Endothelial cell of umbilical vein (primary cell): Measurements from ENCODE around the gene NPSR1. TPM values are rescaled to one million over a fixed set of nuclear protein-coding genes. Genes with fewer than 3 reads are reported as not detected.

ENCODE experiments used
- BruUV-seq: library from RNA; stranded (reverse); fragments of 400-500 nt; replicated peaks from 2 replicates; lab custom pipeline; 2021; lab: Mats Ljungman, UMichigan
- CTCF ChIA-PET: fragments of 300-600, 350-600 bp; sonication (Branson Sonifier 250); formaldehyde crosslinking; loops from one replicate; lab custom pipeline; 2021; ENCODE audit warnings: antibody characterized with exemption, inconsistent platforms; lab: Charles Lee
- POLR2A ChIA-PET: fragments of 300-600, 350-600 bp; sonication (Branson Sonifier 250); formaldehyde crosslinking; loops from one replicate; lab custom pipeline; 2021; ENCODE audit warnings: antibody characterized with exemption, inconsistent platforms; lab: Charles Lee
- DNase-seq: peaks from one replicate; pipeline ENCODE4 v3.0.0-alpha.2; 2011; ENCODE audit warnings: low read depth, low spot score
- FAIRE-seq: peaks from 2 replicates; lab custom pipeline; 2011; peaks lifted over from hg19 to GRCh38; lab: Jason Lieb, UNC
- H2AFZ ChIP-seq: 2 replicates; pipeline ENCODE4 v1.6.0; 2012; ENCODE audit warnings: low read depth, low read length, control low read depth, inconsistent platforms
- H3K27ac ChIP-seq: 2 replicates; pipeline ENCODE4 v1.5.1; 2011; ENCODE audit warnings: low read depth, mild to moderate bottlenecking, control low read depth, low read length, moderate library complexity; ENCODE audit not compliant: insufficient read depth
- H3K27me3 ChIP-seq, 2 experiments: 2 replicates each; pipeline versions ENCODE4 v1.6.0 to v1.6.1; 2011; ENCODE audit warnings: low read length in 2 of 2, mixed read lengths in 1 of 2; ENCODE audit not compliant: control insufficient read depth in 2 of 2, insufficient read depth in 2 of 2
- H3K36me3 ChIP-seq, 2 experiments: 2 replicates in 1 of 2; 3 replicates in 1 of 2; pipeline ENCODE4 v1.5.1; 2011; ENCODE audit warnings: low read length in 2 of 2, mild to moderate bottlenecking in 1 of 2, moderate library complexity in 1 of 2; ENCODE audit not compliant: control insufficient read depth in 2 of 2, insufficient read depth in 2 of 2; ENCODE audit errors: extremely low read depth in 1 of 2
- H3K4me1 ChIP-seq: 3 replicates; pipeline ENCODE4 v1.5.1; 2011; ENCODE audit warnings: mild to moderate bottlenecking, low read length; ENCODE audit not compliant: control insufficient read depth, insufficient read depth; ENCODE audit errors: extremely low read depth
- H3K4me2 ChIP-seq: 2 replicates; pipeline ENCODE4 v1.6.1; 2011; ENCODE audit warnings: low read length, control low read depth, mixed read lengths; ENCODE audit not compliant: insufficient read depth
- H3K4me3 ChIP-seq, 3 experiments: fragments of 200-600 bp in 1 of 3; sonication (generic), shearing (Covaris generic) in 1 of 3; replicated peaks in 1 of 3; 2 replicates each; pipeline ENCODE4 v1.5.1; 2011 to 2016; ENCODE audit warnings: control low read depth in 3 of 3, low read length in 3 of 3, mild to moderate bottlenecking in 2 of 3, inconsistent platforms in 1 of 3, low read depth in 1 of 3, moderate library complexity in 1 of 3; ENCODE audit not compliant: insufficient read depth in 1 of 3
- H3K79me2 ChIP-seq: 2 replicates; pipeline ENCODE4 v1.6.0; 2012; ENCODE audit warnings: low read length, inconsistent platforms; ENCODE audit not compliant: control insufficient read depth, insufficient read depth
- H3K9ac ChIP-seq: replicated peaks from 2 replicates; pipeline ENCODE3; 2011; ENCODE audit warnings: low read length, control low read depth; ENCODE audit not compliant: insufficient read depth; ENCODE audit errors: extremely low read depth
- H3K9me1 ChIP-seq: replicated peaks from 3 replicates; pipeline ENCODE4 v1.6.0; 2011; ENCODE audit warnings: mild to moderate bottlenecking, low read length; ENCODE audit not compliant: control insufficient read depth, insufficient read depth; ENCODE audit errors: extremely low read depth
- H3K9me3 ChIP-seq: replicated peaks from 2 replicates; pipeline ENCODE4 v1.5.1; 2012; ENCODE audit warnings: low read length, inconsistent platforms; ENCODE audit not compliant: control insufficient read depth, insufficient read depth
- H4K20me1 ChIP-seq: replicated peaks from 2 replicates; pipeline ENCODE3; 2011; ENCODE audit warnings: mild to moderate bottlenecking, low read length; ENCODE audit not compliant: control insufficient read depth, insufficient read depth; ENCODE audit errors: extremely low read depth
- EZH2 ChIP-seq: IDR thresholded peaks from 2 replicates; pipeline ENCODE4 v1.6.1; 2012; ENCODE audit warnings: borderline replicate concordance, low read depth, mild to moderate bottlenecking, moderate library complexity, low read length, inconsistent platforms; ENCODE audit not compliant: severe bottlenecking
- FOS ChIP-seq: IDR thresholded peaks from 2 replicates; pipeline ENCODE4 v1.6.1; 2011; ENCODE audit warnings: mild to moderate bottlenecking, low read length, moderate library complexity, borderline replicate concordance; ENCODE audit not compliant: insufficient read depth
- GATA2 ChIP-seq: IDR thresholded peaks from 2 replicates; pipeline ENCODE4 v1.7.0; 2011; ENCODE audit warnings: low read depth, mild to moderate bottlenecking, moderate library complexity, mixed read lengths, low read length; ENCODE audit not compliant: insufficient read length, insufficient read depth
- JUN ChIP-seq: IDR thresholded peaks from 2 replicates; pipeline ENCODE4 v1.6.1; 2011; ENCODE audit warnings: borderline replicate concordance, low read depth; ENCODE audit not compliant: insufficient read length, insufficient read depth
- MYC ChIP-seq: IDR thresholded peaks from one replicate; pipeline ENCODE4 v1.6.1; 2011; ENCODE audit warnings: mild to moderate bottlenecking, low read depth, low read length
- POLR2A ChIP-seq: IDR thresholded peaks from 2 replicates; pipeline ENCODE4 v1.6.1; 2012; ENCODE audit warnings: low read depth, mild to moderate bottlenecking, control low read depth, low read length
- POLR2AphosphoS5 ChIP-seq: IDR thresholded peaks from 2 replicates; pipeline ENCODE4 v1.6.1; 2012; ENCODE audit warnings: low read depth, mild to moderate bottlenecking, control low read depth, low read length, moderate library complexity; ENCODE audit not compliant: insufficient read depth
- dilution Hi-C: fragments of 300-500 bp; cut with MboI; formaldehyde crosslinking; loops from one replicate; pipeline ENCODE4 v1.15.0; 2019; ENCODE audit warnings: low sequenced_read_pairs; ENCODE audit not compliant: extremely low pct_ligation_motif_present
- intact Hi-C: fragments of 100-400 bp; cut with micrococcal nuclease; formaldehyde crosslinking; loops from one replicate; pipeline ENCODE4 v1.10.0; 2022
- polyA plus RNA-seq, 4 experiments: library from polyadenylated mRNA; depleted of rRNA in 3 of 4; stranded (reverse) in 3 of 4; unstranded in 1 of 4; fragments of >200 nt; gene quantifications; 2 replicates each; pipeline versions ENCODE4 v1.2.1 to v1.2.3, GENCODE V29; 2011 to 2012; ENCODE audit warnings: missing spikeins in 1 of 4
- total RNA-seq: library from RNA; stranded (reverse); gene quantifications from 2 replicates; pipeline ENCODE4 v1.2.3, GENCODE V29; 2021
- TF ChIP-seq, protein P1 (sequence below), 2 donors: IDR thresholded peaks; 1 replicate in 1 of 2; 2 replicates in 1 of 2; pipeline ENCODE4 v1.5.1; 2011; ENCODE audit warnings: low read length in 2 of 2, mild to moderate bottlenecking in 2 of 2, moderate library complexity in 2 of 2, control low read depth in 1 of 2, inconsistent platforms in 1 of 2, low read depth in 1 of 2; ENCODE audit not compliant: insufficient read depth in 1 of 2; ENCODE audit errors: extremely low read depth in 1 of 2
- TF ChIP-seq, protein P2 (sequence below): IDR thresholded peaks from 2 replicates; pipeline ENCODE4 v1.6.1; 2011; ENCODE audit not compliant: insufficient read depth, insufficient read length

The NPSR1 gene
- total and polyA plus RNA-seq, 2 donors (not counting 3 experiments of a cell fraction or from before 2014, with no cell fraction given): not detected

DNA sequence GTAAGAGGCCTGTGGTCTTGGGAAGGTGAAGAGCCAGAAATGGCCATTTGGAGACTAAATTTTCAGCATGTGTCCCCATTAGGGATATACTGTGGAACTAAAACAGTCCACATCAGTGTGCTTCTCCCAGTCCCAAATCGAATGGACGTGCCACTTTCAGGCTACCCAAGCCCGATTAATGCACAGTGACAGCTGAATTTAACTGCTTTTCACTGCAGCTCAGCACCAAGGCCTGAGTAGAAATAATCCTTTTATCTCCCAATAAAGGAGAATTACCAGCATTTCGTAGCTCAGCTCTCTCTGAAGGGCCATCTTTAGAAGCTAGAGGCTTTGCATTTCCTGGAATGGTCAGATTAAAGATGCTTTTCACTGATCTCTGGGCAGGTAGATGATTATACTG lies 183.3 kb downstream of the NPSR1 start:
- intact Hi-C loops (no loop called here), dilution Hi-C loops (no loop called here)
- Histone ChIP-seq H3K4me1 (peaks cover 14% of the 10 kb centered on the region), H4K20me1 (no peaks in the 10 kb centered on the region), H3K9me1 (no peaks in the 10 kb centered on the region), H3K9ac (no peak overlapping the region), H3K4me3 (no peak overlapping the region), H3K36me3 (no peaks in the 10 kb centered on the region), H3K9me3 (no peaks in the 10 kb centered on the region), H3K27ac (no peak overlapping the region), H3K79me2 (no peaks in the 10 kb centered on the region), H2AFZ (no peak overlapping the region), H3K4me2 (no peak overlapping the region), H3K27me3 (peaks cover 2 to 3% of the 10 kb centered on the region in 2 experiments)
- ChIA-PET POLR2A (no interaction called here), CTCF (no interaction called here)
- FAIRE-seq (no peak), DNase-seq (no peak)
- no TSS peak for BruUV-seq
- no peak for TF ChIP-seq JUN
- TF ChIP-seq, protein P1, sequence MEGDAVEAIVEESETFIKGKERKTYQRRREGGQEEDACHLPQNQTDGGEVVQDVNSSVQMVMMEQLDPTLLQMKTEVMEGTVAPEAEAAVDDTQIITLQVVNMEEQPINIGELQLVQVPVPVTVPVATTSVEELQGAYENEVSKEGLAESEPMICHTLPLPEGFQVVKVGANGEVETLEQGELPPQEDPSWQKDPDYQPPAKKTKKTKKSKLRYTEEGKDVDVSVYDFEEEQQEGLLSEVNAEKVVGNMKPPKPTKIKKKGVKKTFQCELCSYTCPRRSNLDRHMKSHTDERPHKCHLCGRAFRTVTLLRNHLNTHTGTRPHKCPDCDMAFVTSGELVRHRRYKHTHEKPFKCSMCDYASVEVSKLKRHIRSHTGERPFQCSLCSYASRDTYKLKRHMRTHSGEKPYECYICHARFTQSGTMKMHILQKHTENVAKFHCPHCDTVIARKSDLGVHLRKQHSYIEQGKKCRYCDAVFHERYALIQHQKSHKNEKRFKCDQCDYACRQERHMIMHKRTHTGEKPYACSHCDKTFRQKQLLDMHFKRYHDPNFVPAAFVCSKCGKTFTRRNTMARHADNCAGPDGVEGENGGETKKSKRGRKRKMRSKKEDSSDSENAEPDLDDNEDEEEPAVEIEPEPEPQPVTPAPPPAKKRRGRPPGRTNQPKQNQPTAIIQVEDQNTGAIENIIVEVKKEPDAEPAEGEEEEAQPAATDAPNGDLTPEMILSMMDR (IDR thresholded peaks at IDR 0.05; ENCODE audit: extremely low read depth in 1 of 2, insufficient read depth in 1 of 2, low read depth in 1 of 2, low read length in 2 of 2): no peak
- no peak for TF ChIP-seq FOS
- no peak for TF ChIP-seq GATA2
- no peak for TF ChIP-seq POLR2AphosphoS5
- TF ChIP-seq POLR2A: no peak
- TF ChIP-seq, protein P2, sequence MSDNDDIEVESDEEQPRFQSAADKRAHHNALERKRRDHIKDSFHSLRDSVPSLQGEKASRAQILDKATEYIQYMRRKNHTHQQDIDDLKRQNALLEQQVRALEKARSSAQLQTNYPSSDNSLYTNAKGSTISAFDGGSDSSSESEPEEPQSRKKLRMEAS: no peak
- no peak for TF ChIP-seq MYC
- no peak for TF ChIP-seq EZH2
